ENCODE data around the gene KCNIP4. TPM values are rescaled to one million over a fixed set of nuclear protein-coding genes. Genes with fewer than 3 reads are reported as not detected.

KCNIP4 gene
- total RNA-seq, 2 experiments from 2014 or later = not detected

DNA sequence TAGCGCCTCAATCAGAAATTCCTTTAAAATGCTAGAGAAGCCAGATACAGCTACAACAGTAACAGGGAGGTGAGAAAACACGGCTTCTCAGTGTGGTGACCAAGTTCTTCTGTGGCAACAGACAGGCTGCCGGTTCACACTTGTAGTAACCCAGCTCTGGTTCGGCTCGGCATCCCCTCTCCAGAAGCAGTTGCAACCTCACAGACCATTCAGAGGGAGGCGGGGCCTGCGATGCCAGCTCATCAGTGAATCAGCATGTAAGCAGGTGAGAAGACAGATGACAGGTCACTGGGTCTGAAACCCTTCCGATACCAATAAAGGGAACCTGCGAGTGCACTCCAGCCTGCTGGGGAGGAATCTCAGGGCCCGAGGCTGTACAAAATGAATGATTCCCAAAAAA is 251.0 kb downstream of the KCNIP4 start:
- Mint-ChIP-seq H3K4me3 (no peak overlapping the region), H3K36me3 (ENCODE audit: low read depth) (no peaks in the 10 kb centered on the region), H3K27me3 (ENCODE audit: low read depth) (peaks cover 7% of the 10 kb centered on the region), H3K4me1 (ENCODE audit: low read depth) (no peaks in the 10 kb centered on the region), H3K27ac (no peak overlapping the region), H3K9me3 (no peaks in the 10 kb centered on the region)
- CTCF ChIA-PET = interaction anchor here (0.9 kb wide), 1 partner anchor 533 kb away, joined by 3 read pairs; no protein-coding TSS in a partner anchor
- intact Hi-C loops (cut with micrococcal nuclease) = no loop called here
- peak; percentile 7 for DNase-seq

DNA sequence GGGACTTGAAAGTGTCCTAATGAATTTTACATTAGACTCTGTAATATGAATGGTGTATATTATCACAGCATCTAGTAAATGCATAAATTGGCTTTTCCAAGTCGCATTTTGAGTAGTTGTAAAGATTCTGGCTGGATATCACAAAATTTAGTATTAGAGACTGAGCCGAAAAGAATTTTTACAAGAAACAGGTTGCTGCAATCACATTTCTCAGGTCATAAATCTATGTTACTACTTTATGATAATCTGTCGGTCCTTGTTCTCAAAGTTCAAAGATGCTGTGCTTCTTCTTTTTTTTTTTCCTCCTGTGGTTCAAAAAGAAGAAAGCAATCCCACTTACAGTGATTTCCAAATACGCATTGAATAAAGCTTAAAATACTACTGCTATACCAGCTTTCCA is 253.4 kb downstream of the KCNIP4 start:
- H3K27ac Mint-ChIP-seq = no peak overlapping the region
- DNase-seq = no peak
- no peaks in the 10 kb centered on the region for H3K4me1 Mint-ChIP-seq (ENCODE audit: low read depth)
- CTCF ChIA-PET = no interaction called here
- peaks cover 5% of the 10 kb centered on the region for H3K27me3 Mint-ChIP-seq (ENCODE audit: low read depth)
- intact Hi-C loops (cut with micrococcal nuclease) = no loop called here
- H3K9me3 Mint-ChIP-seq = no peaks in the 10 kb centered on the region
- H3K4me3 Mint-ChIP-seq = no peak overlapping the region
- no peaks in the 10 kb centered on the region for H3K36me3 Mint-ChIP-seq (ENCODE audit: low read depth)

DNA sequence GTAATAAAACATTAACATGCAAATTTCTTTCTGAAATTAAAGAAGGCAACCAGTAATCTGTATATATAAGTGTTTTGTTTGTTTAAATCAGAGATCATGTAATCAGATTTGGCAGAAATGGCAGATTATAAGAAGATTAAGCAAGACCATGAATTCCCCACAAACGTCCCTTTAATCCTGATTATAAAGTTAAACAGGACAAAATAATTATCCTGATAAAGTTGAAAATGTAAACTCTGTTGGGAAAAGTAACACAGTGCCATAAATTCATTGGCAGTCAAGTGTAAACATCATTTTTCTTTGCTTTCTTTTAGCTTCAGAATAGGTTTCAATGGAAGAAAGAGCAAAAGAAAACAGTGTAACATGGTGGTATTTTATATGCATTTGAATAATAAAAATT is 256.3 kb downstream of the KCNIP4 start:
- Mint-ChIP-seq H3K36me3 (ENCODE audit: low read depth) (no peaks in the 10 kb centered on the region), H3K27ac (no peak overlapping the region), H3K27me3 (ENCODE audit: low read depth) (no peaks in the 10 kb centered on the region), H3K4me1 (ENCODE audit: low read depth) (no peaks in the 10 kb centered on the region), H3K4me3 (no peak overlapping the region), H3K9me3 (no peaks in the 10 kb centered on the region)
- intact Hi-C loops (cut with micrococcal nuclease) = no loop called here
- no peak for DNase-seq
- CTCF ChIA-PET = no interaction called here

DNA sequence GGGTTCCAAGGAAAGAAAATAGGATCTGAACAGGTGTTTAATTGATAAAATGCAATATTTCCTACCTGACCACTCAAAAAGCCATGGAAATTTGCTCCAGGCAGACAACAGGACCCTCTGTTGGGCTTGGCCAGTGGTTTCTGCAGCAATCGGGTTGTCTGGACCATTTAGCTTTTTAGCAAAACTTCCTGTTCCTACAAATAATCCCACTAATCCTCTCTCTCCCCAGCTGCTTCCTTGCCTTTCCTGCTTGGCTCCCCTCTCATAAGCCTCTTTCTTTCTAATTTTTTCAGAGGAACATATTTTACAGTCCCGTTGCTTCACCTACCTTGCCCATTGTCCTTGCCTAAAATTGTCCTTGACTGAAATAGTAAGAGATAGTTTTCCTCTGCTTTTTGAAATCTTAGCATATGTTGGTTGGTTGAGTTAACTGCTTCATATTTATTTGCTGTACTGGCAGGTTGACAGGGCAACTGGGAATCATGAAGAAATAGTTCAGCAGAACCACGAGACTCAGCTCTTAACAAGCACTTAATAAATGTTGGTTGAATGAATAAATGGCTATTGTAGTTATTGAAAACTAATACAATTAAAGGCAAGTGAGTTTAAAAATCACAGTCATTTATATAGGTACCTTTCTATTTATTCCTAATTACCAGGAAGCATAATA is 259.8 kb downstream of the KCNIP4 start:
- no peak for DNase-seq
- Mint-ChIP-seq H3K36me3 (ENCODE audit: low read depth) (no peaks in the 10 kb centered on the region), H3K9me3 (peaks cover 2% of the 10 kb centered on the region), H3K27me3 (ENCODE audit: low read depth) (no peaks in the 10 kb centered on the region), H3K4me3 (no peak overlapping the region), H3K4me1 (ENCODE audit: low read depth) (no peaks in the 10 kb centered on the region), H3K27ac (no peak overlapping the region)
- CTCF ChIA-PET = no interaction called here
- intact Hi-C loops (cut with micrococcal nuclease) = no loop called here

DNA sequence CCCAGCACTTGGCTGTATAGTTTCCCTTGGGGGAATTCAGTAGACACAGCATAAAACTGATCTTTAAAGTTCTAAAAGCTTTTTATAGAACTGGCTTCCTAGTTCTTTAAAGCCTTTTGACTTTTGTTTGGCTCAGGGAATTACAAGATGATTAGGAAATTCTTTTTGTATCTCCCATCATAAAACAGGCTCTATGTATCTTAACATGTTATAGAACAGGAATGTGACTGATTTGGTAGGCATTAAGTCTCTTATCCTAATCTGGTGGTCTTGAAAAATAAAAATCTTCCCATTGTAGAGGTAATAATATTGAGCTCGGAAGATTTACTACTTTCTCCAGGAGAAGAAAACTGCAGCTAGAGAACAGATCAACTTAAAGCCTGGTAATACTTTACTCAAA is 262.7 kb downstream of the KCNIP4 start:
- no peaks in the 10 kb centered on the region for H3K4me1 Mint-ChIP-seq (ENCODE audit: low read depth)
- no peak overlapping the region for H3K4me3 Mint-ChIP-seq
- intact Hi-C loops (cut with micrococcal nuclease) = no loop called here

DNA sequence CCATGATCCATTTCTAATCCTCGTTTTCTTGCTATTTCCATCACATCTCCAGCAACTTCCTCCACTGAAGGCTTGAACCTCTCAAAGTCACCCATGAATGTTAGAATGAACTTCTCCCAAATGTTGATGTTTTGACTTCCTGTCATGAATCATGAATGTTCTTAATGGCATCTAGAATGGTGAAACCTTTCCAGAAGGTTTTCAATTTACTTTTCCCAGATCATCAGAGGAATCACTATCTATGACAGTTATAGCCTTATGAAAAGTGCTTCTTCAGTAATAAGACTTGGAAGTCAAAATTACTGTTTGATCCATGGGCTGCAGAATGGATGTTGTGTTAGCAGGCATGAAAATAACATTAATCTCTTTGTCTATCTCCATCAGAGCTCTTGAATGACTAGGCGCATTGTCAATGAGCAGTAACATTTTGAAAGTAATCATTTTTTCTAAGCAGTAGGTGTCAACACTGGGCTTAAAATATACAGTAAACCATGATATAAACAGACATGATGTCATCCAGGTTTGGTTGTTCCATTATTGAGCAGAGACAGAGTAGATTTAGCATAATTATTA is 268.2 kb downstream of the KCNIP4 start:
- no peak overlapping the region for H3K27ac Mint-ChIP-seq
- no peaks in the 10 kb centered on the region for H3K4me1 Mint-ChIP-seq (ENCODE audit: low read depth)
- H3K4me3 Mint-ChIP-seq = no peak overlapping the region
- intact Hi-C loops (cut with micrococcal nuclease) = no loop called here
- no peaks in the 10 kb centered on the region for H3K9me3 Mint-ChIP-seq
- peaks cover 2% of the 10 kb centered on the region for H3K27me3 Mint-ChIP-seq (ENCODE audit: low read depth)
- H3K36me3 Mint-ChIP-seq (ENCODE audit: low read depth) = no peaks in the 10 kb centered on the region
- CTCF ChIA-PET = no interaction called here
- no peak for DNase-seq

More for the DNA sequence above, 262.7 kb downstream of the KCNIP4 start:
- no peaks in the 10 kb centered on the region for H3K27me3 Mint-ChIP-seq (ENCODE audit: low read depth)
- peaks cover 2% of the 10 kb centered on the region for H3K9me3 Mint-ChIP-seq
- DNase-seq = no peak
- CTCF ChIA-PET = interaction anchor here (0.5 kb wide), 1 partner anchor 705 kb away, joined by 3 read pairs; no protein-coding TSS in a partner anchor
- H3K36me3 Mint-ChIP-seq (ENCODE audit: low read depth) = no peaks in the 10 kb centered on the region
- no peak overlapping the region for H3K27ac Mint-ChIP-seq

DNA sequence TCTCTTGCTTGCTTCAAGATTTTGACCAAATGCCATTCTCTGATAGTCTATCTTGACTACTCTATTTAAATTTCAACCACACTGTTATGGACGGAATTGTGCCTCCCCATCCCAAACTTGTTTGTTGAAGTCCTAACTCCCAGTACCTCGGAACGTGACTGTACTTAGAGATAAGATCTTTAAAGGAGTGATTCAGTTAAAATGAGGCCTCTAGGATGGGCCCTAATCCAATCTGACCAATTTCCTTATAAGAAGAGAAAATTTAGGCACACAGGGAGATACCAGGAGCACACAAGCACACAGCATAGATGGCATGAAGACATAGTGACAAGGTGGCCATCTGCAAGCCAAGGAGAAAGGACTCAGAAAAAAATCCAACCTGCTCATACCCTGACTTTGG is 269.9 kb downstream of the KCNIP4 start:
- CTCF ChIA-PET = no interaction called here
- Mint-ChIP-seq H3K4me3 (no peak overlapping the region), H3K9me3 (peaks cover 1% of the 10 kb centered on the region), H3K36me3 (ENCODE audit: low read depth) (no peaks in the 10 kb centered on the region), H3K4me1 (ENCODE audit: low read depth) (no peaks in the 10 kb centered on the region), H3K27me3 (ENCODE audit: low read depth) (peaks cover 2% of the 10 kb centered on the region), H3K27ac (no peak overlapping the region)
- no peak for DNase-seq
- intact Hi-C loops (cut with micrococcal nuclease) = no loop called here

DNA sequence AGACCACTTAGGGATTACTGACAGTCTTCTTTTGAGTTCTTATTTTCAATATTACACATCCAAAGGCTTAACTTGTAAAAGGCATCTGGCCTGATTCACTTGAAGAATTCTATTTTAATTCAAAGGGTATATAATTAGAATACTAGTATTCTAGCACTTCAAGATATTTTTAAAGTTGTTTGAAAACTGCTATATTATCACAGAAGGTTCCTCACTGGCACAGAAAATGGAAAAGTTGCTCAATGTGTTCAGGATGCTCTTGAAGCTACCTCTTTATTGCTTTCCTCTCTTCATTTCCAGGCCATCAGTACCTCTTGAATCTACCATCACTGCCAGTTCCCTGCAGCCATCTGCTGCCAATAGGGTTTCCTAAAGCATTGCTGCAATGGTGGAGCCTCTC is 271.4 kb downstream of the KCNIP4 start:
- CTCF ChIA-PET = no interaction called here
- no peak overlapping the region for H3K4me3 Mint-ChIP-seq
- H3K9me3 Mint-ChIP-seq = peaks cover 1% of the 10 kb centered on the region
- intact Hi-C loops (cut with micrococcal nuclease) = no loop called here
- peaks cover 2% of the 10 kb centered on the region for H3K27me3 Mint-ChIP-seq (ENCODE audit: low read depth)
- H3K27ac Mint-ChIP-seq = no peak overlapping the region
- H3K4me1 Mint-ChIP-seq (ENCODE audit: low read depth) = no peaks in the 10 kb centered on the region
- H3K36me3 Mint-ChIP-seq (ENCODE audit: low read depth) = no peaks in the 10 kb centered on the region
- DNase-seq = no peak

DNA sequence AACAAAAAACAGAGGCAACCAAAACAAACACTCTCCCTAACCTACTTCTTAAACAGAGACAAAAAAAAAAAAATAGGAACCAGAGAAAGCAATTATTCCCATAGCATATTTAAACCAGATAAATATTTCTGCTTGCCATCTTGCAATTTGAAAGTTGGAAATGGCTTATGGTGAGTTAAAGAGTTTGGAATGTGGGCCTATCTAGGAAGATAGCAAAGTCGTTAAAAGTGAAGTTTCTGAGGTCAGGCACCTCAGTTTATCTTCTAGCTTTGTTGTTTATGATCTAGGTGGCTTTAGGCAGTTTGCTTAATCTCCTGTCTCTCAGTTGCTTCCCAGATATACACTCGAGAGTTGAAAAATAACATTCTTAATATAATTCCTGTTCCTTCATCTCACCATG is 284.2 kb downstream of the KCNIP4 start:
- Mint-ChIP-seq H3K27me3 (ENCODE audit: low read depth) (no peaks in the 10 kb centered on the region), H3K9me3 (peaks cover 4% of the 10 kb centered on the region), H3K4me3 (no peak overlapping the region), H3K27ac (no peak overlapping the region), H3K36me3 (ENCODE audit: low read depth) (no peaks in the 10 kb centered on the region), H3K4me1 (ENCODE audit: low read depth) (no peaks in the 10 kb centered on the region)
- DNase-seq = no peak
- CTCF ChIA-PET = interaction anchor here (0.6 kb wide), 1 partner anchor 989 kb away, joined by 3 read pairs; no protein-coding TSS in a partner anchor
- intact Hi-C loops (cut with micrococcal nuclease) = no loop called here

DNA sequence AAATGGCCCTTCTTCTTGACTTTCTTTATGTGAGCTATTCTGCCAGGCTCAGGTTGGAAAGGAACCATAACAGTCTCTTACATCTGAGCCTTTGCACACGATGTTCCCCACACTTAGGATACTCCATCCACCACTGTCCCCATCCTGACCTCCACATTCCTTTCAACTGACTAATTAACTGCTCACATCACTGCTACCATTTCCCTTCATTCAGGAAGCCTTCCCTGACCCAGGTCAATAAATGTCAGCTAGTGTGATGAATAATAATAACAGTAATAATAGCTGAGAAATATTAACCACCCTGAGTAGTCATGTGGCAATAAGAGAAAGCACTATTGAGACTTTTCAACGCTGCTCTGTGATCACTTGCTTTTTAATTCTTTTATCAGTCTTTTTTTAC is 291.7 kb downstream of the KCNIP4 start:
- no peaks in the 10 kb centered on the region for H3K36me3 Mint-ChIP-seq (ENCODE audit: low read depth)
- no peak for DNase-seq
- H3K4me1 Mint-ChIP-seq (ENCODE audit: low read depth) = no peaks in the 10 kb centered on the region
- no peak overlapping the region for H3K27ac Mint-ChIP-seq
- peaks cover 2% of the 10 kb centered on the region for H3K9me3 Mint-ChIP-seq
- intact Hi-C loops (cut with micrococcal nuclease) = no loop called here
- H3K4me3 Mint-ChIP-seq = no peak overlapping the region
- CTCF ChIA-PET = interaction anchor here (1.0 kb wide), 1 partner anchor 11 kb away, joined by 3 read pairs; no protein-coding TSS in a partner anchor
- no peaks in the 10 kb centered on the region for H3K27me3 Mint-ChIP-seq (ENCODE audit: low read depth)

DNA sequence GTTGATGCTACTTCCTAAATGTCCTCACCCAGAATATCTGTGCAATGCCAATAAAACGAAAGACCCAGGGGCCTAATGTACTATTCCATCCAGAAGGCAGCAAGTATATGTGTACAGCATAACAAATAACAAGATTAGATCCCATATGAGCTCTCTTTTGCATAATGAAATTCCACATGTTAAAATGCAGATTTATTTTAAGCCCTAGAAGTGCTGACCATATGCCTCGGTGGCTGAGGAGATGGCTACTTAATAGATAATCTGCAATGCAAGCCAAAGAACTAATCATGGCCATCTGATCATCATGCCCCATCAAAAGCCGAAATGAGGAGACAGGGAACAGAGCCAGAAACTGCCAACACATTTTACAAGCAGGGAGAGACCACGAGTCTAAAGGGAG is 293.5 kb downstream of the KCNIP4 start:
- peaks cover 2% of the 10 kb centered on the region for H3K9me3 Mint-ChIP-seq
- intact Hi-C loops (cut with micrococcal nuclease) = no loop called here
- H3K4me1 Mint-ChIP-seq (ENCODE audit: low read depth) = no peaks in the 10 kb centered on the region
- CTCF ChIA-PET = no interaction called here
- H3K36me3 Mint-ChIP-seq (ENCODE audit: low read depth) = no peaks in the 10 kb centered on the region
- no peak for DNase-seq
- H3K27me3 Mint-ChIP-seq (ENCODE audit: low read depth) = no peaks in the 10 kb centered on the region
- no peak overlapping the region for H3K27ac Mint-ChIP-seq
- H3K4me3 Mint-ChIP-seq = no peak overlapping the region

DNA sequence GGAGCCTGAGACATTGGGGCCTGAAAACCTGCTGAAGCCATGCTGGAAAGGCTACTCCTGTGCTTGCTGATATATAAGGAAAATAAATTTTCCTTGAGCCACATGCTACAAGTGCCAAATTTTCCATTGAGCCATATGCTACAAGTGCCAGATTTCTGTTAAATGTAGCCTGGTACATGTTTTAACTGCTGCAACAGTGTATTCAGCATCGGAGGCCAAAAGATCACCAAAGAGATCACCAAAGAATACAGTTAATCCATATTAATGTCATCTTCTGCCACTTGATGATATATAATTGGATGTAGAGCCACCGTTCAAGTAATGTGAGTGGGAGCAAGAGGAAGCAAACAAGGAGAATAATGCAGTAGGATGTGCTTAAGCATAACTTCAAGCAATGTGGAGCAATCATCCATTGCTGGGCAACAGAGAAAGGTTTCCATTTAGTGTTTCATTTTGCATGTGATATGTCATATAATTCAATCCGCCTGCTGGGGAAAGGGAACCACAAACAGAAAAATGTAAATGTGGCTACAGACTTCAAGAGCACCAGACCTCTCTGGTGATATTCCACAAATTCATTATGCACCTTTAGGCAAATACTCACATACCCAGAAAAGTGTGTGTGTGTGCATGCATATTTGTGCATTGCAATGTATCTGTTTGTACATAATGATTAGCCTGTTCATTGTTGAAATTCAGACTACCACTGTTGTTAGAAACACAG is 295.9 kb downstream of the KCNIP4 start:
- CTCF ChIA-PET = interaction anchor here (0.6 kb wide), 1 partner anchor 138 kb away, joined by 4 read pairs; no protein-coding TSS in a partner anchor

More for the DNA sequence above, 295.9 kb downstream of the KCNIP4 start:
- Mint-ChIP-seq H3K4me1 (ENCODE audit: low read depth) (no peaks in the 10 kb centered on the region), H3K36me3 (ENCODE audit: low read depth) (no peaks in the 10 kb centered on the region), H3K27ac (no peak overlapping the region), H3K9me3 (peaks cover 2% of the 10 kb centered on the region), H3K4me3 (no peak overlapping the region), H3K27me3 (ENCODE audit: low read depth) (no peaks in the 10 kb centered on the region)
- no peak for DNase-seq
- intact Hi-C loops (cut with micrococcal nuclease) = no loop called here

Measured in activated naive CD4-positive, alpha-beta T cell treated with anti-CD3 and anti-CD28 coated beads for 36 hours (primary cell).